Activated naive CD8-positive, alpha-beta T cell (primary cell): ENCODE data around the gene SLC3A2.

ENCODE experiments used
- H3K27ac Mint-ChIP-seq: one replicate; pipeline ENCODE4 v1.8.0; 2021; ENCODE audit warnings: mixed read lengths
- H3K27me3 Mint-ChIP-seq: one replicate; pipeline ENCODE4 v1.8.0; 2021; ENCODE audit warnings: mixed read lengths
- H3K36me3 Mint-ChIP-seq: one replicate; pipeline ENCODE4 v1.8.0; 2021; ENCODE audit warnings: mixed read lengths
- H3K4me1 Mint-ChIP-seq: one replicate; pipeline ENCODE4 v1.8.0; 2021; ENCODE audit warnings: low read depth, mixed read lengths
- H3K4me3 Mint-ChIP-seq: one replicate; pipeline ENCODE4 v1.8.0; 2021; ENCODE audit warnings: mild to moderate bottlenecking, mixed read lengths
- H3K9me3 Mint-ChIP-seq: one replicate; pipeline ENCODE4 v1.8.0; 2021; ENCODE audit warnings: low read depth, mixed read lengths

SLC3A2 gene

GRCh38 chr11:62909107-62909894 is 28.6 kb downstream of the SLC3A2 start:
- Mint-ChIP-seq H3K36me3 (no peaks in the 10 kb centered on the region), H3K27ac (no peak overlapping the region), H3K27me3 (peaks cover 5% of the 10 kb centered on the region), H3K4me3 (no peak overlapping the region), H3K9me3 (no peaks in the 10 kb centered on the region), H3K4me1 (peaks cover 2% of the 10 kb centered on the region)

- Mint-ChIP-seq H3K27ac (no peak overlapping the region), H3K36me3 (no peaks in the 10 kb centered on the region), H3K4me1 (peaks cover under 1% of the 10 kb centered on the region), H3K27me3 (peaks cover 3% of the 10 kb centered on the region), H3K9me3 (no peaks in the 10 kb centered on the region), H3K4me3 (no peak overlapping the region)
Measured at GRCh38 chr11:62910141-62910882, 29.6 kb downstream of the SLC3A2 start.

- Mint-ChIP-seq H3K9me3 (no peaks in the 10 kb centered on the region), H3K27me3 (no peaks in the 10 kb centered on the region), H3K4me3 (no peak overlapping the region), H3K4me1 (no peaks in the 10 kb centered on the region), H3K36me3 (no peaks in the 10 kb centered on the region), H3K27ac (no peak overlapping the region)
Measured at GRCh38 chr11:62911137-62912130, 30.7 kb downstream of the SLC3A2 start.

GRCh38 chr11:62912268-62912667 is 31.6 kb downstream of the SLC3A2 start:
- no peaks in the 10 kb centered on the region for H3K4me1 Mint-ChIP-seq
- H3K9me3 Mint-ChIP-seq, result no peaks in the 10 kb centered on the region
- H3K36me3 Mint-ChIP-seq, result no peaks in the 10 kb centered on the region
- no peak overlapping the region for H3K4me3 Mint-ChIP-seq
- H3K27ac Mint-ChIP-seq, result no peak overlapping the region
- no peaks in the 10 kb centered on the region for H3K27me3 Mint-ChIP-seq

DNA sequence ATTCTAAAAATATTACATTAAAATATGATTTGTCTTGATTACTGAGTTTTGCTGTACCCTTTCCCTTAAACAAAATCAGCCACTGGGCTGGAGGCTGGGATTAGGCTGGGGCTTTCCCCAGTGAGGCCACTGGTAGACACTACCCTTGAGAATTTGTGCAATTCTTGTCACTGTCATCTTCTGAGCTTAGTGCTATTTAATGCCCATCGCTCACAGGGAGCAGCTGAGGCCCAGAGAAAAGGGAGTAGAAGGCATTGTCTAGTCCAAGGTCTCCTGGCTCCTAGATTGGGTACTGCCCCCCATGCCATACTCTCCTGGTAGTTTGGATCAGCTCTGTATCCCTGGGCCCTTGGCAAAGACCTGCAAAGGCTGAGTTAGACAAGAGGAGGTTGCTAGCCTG is 33.7 kb downstream of the SLC3A2 start:
- H3K4me1 Mint-ChIP-seq, result no peaks in the 10 kb centered on the region
- no peaks in the 10 kb centered on the region for H3K36me3 Mint-ChIP-seq
- no peak overlapping the region for H3K27ac Mint-ChIP-seq
- H3K4me3 Mint-ChIP-seq, result no peak overlapping the region
- no peaks in the 10 kb centered on the region for H3K9me3 Mint-ChIP-seq
- no peaks in the 10 kb centered on the region for H3K27me3 Mint-ChIP-seq

GRCh38 chr11:62917906-62918502 is 37.3 kb downstream of the SLC3A2 start:
- Mint-ChIP-seq H3K36me3 (no peaks in the 10 kb centered on the region), H3K27me3 (peaks cover 3% of the 10 kb centered on the region), H3K4me3 (no peak overlapping the region), H3K4me1 (peaks cover 3% of the 10 kb centered on the region), H3K27ac (no peak overlapping the region), H3K9me3 (no peaks in the 10 kb centered on the region)

GRCh38 chr11:62918531-62918930 is 37.8 kb downstream of the SLC3A2 start:
- no peak overlapping the region for H3K27ac Mint-ChIP-seq
- peaks cover 3% of the 10 kb centered on the region for H3K27me3 Mint-ChIP-seq
- no peak overlapping the region for H3K4me3 Mint-ChIP-seq
- H3K9me3 Mint-ChIP-seq, result no peaks in the 10 kb centered on the region
- peaks cover 6% of the 10 kb centered on the region for H3K4me1 Mint-ChIP-seq
- no peaks in the 10 kb centered on the region for H3K36me3 Mint-ChIP-seq

GRCh38 chr11:62919476-62919875 is 38.8 kb downstream of the SLC3A2 start:
- Mint-ChIP-seq H3K27me3 (peaks cover 6% of the 10 kb centered on the region), H3K27ac (no peak overlapping the region), H3K4me1 (peaks cover 12% of the 10 kb centered on the region), H3K9me3 (no peaks in the 10 kb centered on the region), H3K36me3 (no peaks in the 10 kb centered on the region), H3K4me3 (no peak overlapping the region)

DNA sequence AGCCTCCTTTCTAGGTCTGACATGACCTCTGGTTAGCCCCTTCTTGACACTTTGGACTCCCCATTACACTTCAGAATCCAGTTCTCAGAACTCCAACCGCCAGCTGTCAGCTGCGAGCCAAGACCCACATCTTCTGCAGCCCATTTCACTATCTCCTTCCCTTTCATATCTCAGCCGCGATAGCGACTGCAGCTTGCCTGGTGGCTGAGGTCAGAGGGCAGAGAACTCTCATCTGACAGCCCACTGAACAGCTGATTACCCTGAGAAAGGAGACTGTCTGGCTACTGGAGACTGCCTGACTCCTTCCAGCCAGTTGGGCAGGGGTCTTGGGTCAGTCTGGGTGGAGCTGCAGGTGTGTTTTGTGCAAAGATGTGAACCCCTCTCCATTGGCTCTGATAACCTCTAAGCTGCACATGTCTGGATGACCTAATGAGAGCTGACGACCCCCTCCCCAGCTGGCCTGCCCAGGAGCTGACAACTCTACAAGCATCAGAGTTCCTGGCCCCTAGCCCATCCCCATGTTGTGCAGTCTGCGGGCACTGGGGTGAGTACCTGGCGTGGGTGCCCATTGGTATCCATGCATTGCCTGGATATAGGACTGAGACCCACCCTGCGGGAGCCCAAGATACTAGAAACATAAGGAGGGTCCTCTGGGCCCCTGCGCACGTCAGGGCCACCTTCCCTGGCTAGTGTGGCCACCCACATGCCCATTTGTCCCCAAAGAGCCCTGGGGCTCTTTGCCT is 39.4 kb downstream of the SLC3A2 start:
- Mint-ChIP-seq H3K9me3 (no peaks in the 10 kb centered on the region), H3K36me3 (no peaks in the 10 kb centered on the region), H3K27ac (no peak overlapping the region), H3K4me3 (no peak overlapping the region), H3K27me3 (peaks cover 6% of the 10 kb centered on the region), H3K4me1 (peaks cover 12% of the 10 kb centered on the region)

- Mint-ChIP-seq H3K9me3 (no peaks in the 10 kb centered on the region), H3K4me3 (no peak within 1 kb of the TSS), H3K36me3 (no peaks in the 10 kb centered on the region), H3K27me3 (peaks cover 13% of the 10 kb centered on the region), H3K27ac (no peak within 1 kb of the TSS), H3K4me1 (peaks cover 21% of the 10 kb centered on the region)
Measured at GRCh38 chr11:62921201-62921572, 40.5 kb downstream of the SLC3A2 start, which contains the start of gene CHRM1. Gene CHRM1 (minus strand): TSS chr11:62921363. CDS start chr11:62911100, 10,263 bp downstream.

DNA sequence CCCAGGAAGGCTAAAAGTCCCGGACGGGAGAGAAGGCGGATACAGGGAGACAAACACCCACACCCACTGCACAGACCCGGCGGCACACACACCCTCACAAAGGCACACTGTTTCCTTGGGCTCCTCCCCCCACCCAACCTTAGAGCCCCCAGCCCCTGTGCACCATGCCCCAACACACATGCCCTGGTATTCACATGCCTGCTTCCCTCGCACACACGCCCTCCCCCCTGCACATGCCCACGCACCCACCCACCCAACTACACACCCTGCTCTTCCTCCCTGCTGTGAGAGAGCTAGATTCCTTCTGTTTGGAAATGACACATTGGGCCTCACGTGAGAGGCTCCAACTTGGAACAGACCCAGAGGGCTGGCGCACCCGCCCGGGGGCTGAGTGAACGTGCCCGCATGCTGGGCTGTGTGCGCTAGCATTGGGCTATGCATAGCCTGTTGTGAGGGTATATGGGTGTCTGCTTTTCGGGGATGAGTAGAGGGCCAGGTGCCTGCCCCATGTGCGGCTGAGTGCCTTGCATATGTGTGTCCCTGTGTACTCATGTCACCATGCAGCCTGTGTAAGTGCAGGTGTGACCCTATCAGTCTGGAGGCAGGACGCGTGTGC is 41.0 kb downstream of the SLC3A2 start:
- Mint-ChIP-seq H3K4me1 (peaks cover 24% of the 10 kb centered on the region), H3K9me3 (no peaks in the 10 kb centered on the region), H3K27ac (no peak overlapping the region), H3K36me3 (no peaks in the 10 kb centered on the region), H3K4me3 (no peak overlapping the region), H3K27me3 (peaks cover 13% of the 10 kb centered on the region)

GRCh38 chr11:62922189-62922589 is 41.5 kb downstream of the SLC3A2 start:
- no peak overlapping the region for H3K27ac Mint-ChIP-seq
- H3K27me3 Mint-ChIP-seq, result peaks cover 15% of the 10 kb centered on the region
- peaks cover 26% of the 10 kb centered on the region for H3K4me1 Mint-ChIP-seq
- no peaks in the 10 kb centered on the region for H3K9me3 Mint-ChIP-seq
- H3K4me3 Mint-ChIP-seq, result peak overlapping the region; percentile 76
- H3K36me3 Mint-ChIP-seq, result no peaks in the 10 kb centered on the region

GRCh38 chr11:62922653-62923431 is 42.1 kb downstream of the SLC3A2 start:
- H3K4me3 Mint-ChIP-seq, result peak overlapping the region; percentile 76
- H3K4me1 Mint-ChIP-seq, result peaks cover 30% of the 10 kb centered on the region
- no peaks in the 10 kb centered on the region for H3K36me3 Mint-ChIP-seq
- no peaks in the 10 kb centered on the region for H3K9me3 Mint-ChIP-seq
- no peak overlapping the region for H3K27ac Mint-ChIP-seq
- peaks cover 20% of the 10 kb centered on the region for H3K27me3 Mint-ChIP-seq
